K562 (cell line): ENCODE results near the gene TAS2R41. TPM values are rescaled to one million over a fixed set of nuclear protein-coding genes. Genes with fewer than 3 reads are reported as not detected.

Experiments
- ATAC-seq: fragments of 200-7000 bp; cut with Tn5 transposase; 3 replicates; pipeline ENCODE4 v1.9.1; 2020; ENCODE audit warnings: moderate library complexity
- BruUV-seq: library from RNA; stranded (reverse); fragments of 400-500 nt; replicated peaks from 2 replicates; lab custom pipeline; 2021; lab: Mats Ljungman, UMichigan
- CTCF ChIA-PET: fragments of 300-600 bp; formaldehyde crosslinking; extraction: SDS; loops from one replicate; lab custom pipeline; 2021; ENCODE audit warnings: low intra/inter-chr PET ratio; lab: Yijun Ruan, JAX
- POLR2A ChIA-PET: fragments of 300-600, 350-650 bp; sonication (Branson Sonifier 250); formaldehyde crosslinking; extraction: SDS; loops from one replicate; lab custom pipeline; 2021; ENCODE audit warnings: antibody characterized with exemption, inconsistent platforms; lab: Yijun Ruan, JAX
- DNase-seq, 4 experiments: peaks; one replicate each; pipeline versions ENCODE4 v3.0.0 to v3.0.0-alpha.2; 2011 to 2018; ENCODE audit warnings: low spot score in 3 of 4, mixed read lengths in 3 of 4; ENCODE audit errors: extremely low read depth in 1 of 4
- FAIRE-seq: peaks from 2 replicates; lab custom pipeline; 2011; peaks lifted over from hg19 to GRCh38; lab: Jason Lieb, UNC
- H2AFZ ChIP-seq: 2 replicates; pipeline ENCODE4 v1.6.0; 2011; ENCODE audit warnings: low read depth, low read length, control low read depth, inconsistent platforms
- H3K27ac ChIP-seq: fragments of 200-600 bp; 3 replicates; pipeline ENCODE4 v1.8.0; 2011; ENCODE audit warnings: low read depth, mild to moderate bottlenecking, control low read depth, inconsistent platforms, low read length, moderate library complexity, mixed read lengths; ENCODE audit errors: extremely low read depth
- H3K27me3 ChIP-seq, 2 experiments: fragments of 300-600 bp in 1 of 2; 2 replicates in 1 of 2; 3 replicates in 1 of 2; pipeline versions ENCODE4 v1.6.0 to v1.8.0; 2011; ENCODE audit warnings: inconsistent platforms in 2 of 2, low read length in 2 of 2, mild to moderate bottlenecking in 1 of 2, mixed read lengths in 1 of 2, moderate library complexity in 1 of 2; ENCODE audit not compliant: control insufficient read depth in 2 of 2, insufficient read depth in 2 of 2
- H3K36me3 ChIP-seq: fragments of 300-600 bp; 3 replicates; pipeline ENCODE4 v1.8.0; 2011; ENCODE audit warnings: mild to moderate bottlenecking, low read length, inconsistent platforms; ENCODE audit not compliant: control insufficient read depth, insufficient read depth
- H3K4me1 ChIP-seq, 2 experiments: fragments of 200-600 bp in 1 of 2; replicated peaks in 1 of 2; 2 replicates in 1 of 2; 3 replicates in 1 of 2; pipeline versions ENCODE4 v1.5.1 to v1.8.0; 2011; ENCODE audit warnings: inconsistent platforms in 2 of 2, low read length in 2 of 2, mild to moderate bottlenecking in 1 of 2, mixed read lengths in 1 of 2, moderate library complexity in 1 of 2; ENCODE audit not compliant: control insufficient read depth in 2 of 2, insufficient read depth in 2 of 2
- H3K4me2 ChIP-seq: 2 replicates; pipeline ENCODE4 v1.6.1; 2011; ENCODE audit warnings: low read length, control low read depth, inconsistent platforms, mixed read lengths; ENCODE audit not compliant: insufficient read depth
- H3K4me3 ChIP-seq: fragments of 200-600 bp; sonication (generic), shearing (Covaris generic); 2 replicates; pipeline ENCODE4 v1.5.1; 2016; ENCODE audit warnings: control low read depth, inconsistent platforms
- H3K79me2 ChIP-seq: fragments of 200-600 bp; 3 replicates; pipeline ENCODE4 v1.8.0; 2011; ENCODE audit warnings: low read length, inconsistent platforms; ENCODE audit not compliant: control insufficient read depth, insufficient read depth
- H3K9ac ChIP-seq, 2 experiments: 2 replicates each; pipeline versions ENCODE4 v1.6.0 to v1.6.1; 2011; ENCODE audit warnings: low read depth in 2 of 2, low read length in 2 of 2, control low read depth in 1 of 2, inconsistent platforms in 1 of 2, mild to moderate bottlenecking in 1 of 2, mixed read lengths in 1 of 2; ENCODE audit not compliant: insufficient read depth in 1 of 2
- H3K9me1 ChIP-seq: one replicate; pipeline ENCODE4 v1.6.0; 2011; ENCODE audit warnings: inconsistent platforms, mild to moderate bottlenecking, low read length, moderate library complexity; ENCODE audit not compliant: control insufficient read depth, insufficient read depth
- H3K9me3 ChIP-seq: replicated peaks from 2 replicates; pipeline ENCODE4 v1.5.1; 2011; ENCODE audit warnings: low read depth, low read length, inconsistent platforms; ENCODE audit not compliant: control insufficient read depth, insufficient read depth
- H4K20me1 ChIP-seq: replicated peaks from 2 replicates; pipeline ENCODE4 v1.6.1; 2011; ENCODE audit warnings: low read length, inconsistent platforms, mixed read lengths; ENCODE audit not compliant: control insufficient read depth, insufficient read depth
- HNRNPH1 ChIP-seq: fragments of 200-400 bp; formaldehyde crosslinking; optimal IDR thresholded peaks from 2 replicates; pipeline ENCODE3; 2017; ENCODE audit warnings: low read depth, mild to moderate bottlenecking, low read length, moderate library complexity
- KDM5B ChIP-seq: fragments of 200-600 bp; sonication (generic); IDR thresholded peaks from 2 replicates; pipeline ENCODE4 v1.6.1; 2012; ENCODE audit warnings: low read depth, mild to moderate bottlenecking, moderate library complexity, low read length, control low read depth, inconsistent platforms; ENCODE audit not compliant: insufficient replicate concordance
- MBD2 ChIP-seq: sonication (generic); IDR thresholded peaks from 2 replicates; pipeline ENCODE4 v1.6.1; 2016; ENCODE audit warnings: low read depth, borderline replicate concordance
- MED1 ChIP-seq: sonication (generic); formaldehyde crosslinking; IDR thresholded peaks from 2 replicates; pipeline ENCODE4 v1.8.1; 2023; ENCODE audit warnings: missing genetic modification reagents, borderline replicate concordance
- MYNN ChIP-seq, 2 experiments: sonication (generic); formaldehyde crosslinking in 1 of 2; IDR thresholded peaks; 2 replicates each; pipeline versions ENCODE4 v1.5.0 to v1.6.1; 2016 to 2020; ENCODE audit warnings: antibody characterized with exemption in 1 of 2, missing genetic modification reagents in 1 of 2
- PHB ChIP-seq: fragments of 250-450 bp; sonication (Bioruptor Pico); IDR thresholded peaks from 2 replicates; pipeline ENCODE4 v1.5.0; 2021
- PHF8 ChIP-seq: fragments of 200-600 bp; sonication (generic); IDR thresholded peaks from 2 replicates; pipeline ENCODE4 v1.6.1; 2012; ENCODE audit warnings: mixed run types, mild to moderate bottlenecking, inconsistent platforms, low read length, moderate library complexity, borderline replicate concordance
- PTTG1 ChIP-seq: fragments of 450-650 bp; IDR thresholded peaks from 2 replicates; pipeline ENCODE4 v1.6.1; 2016; ENCODE audit warnings: low read depth, mild to moderate bottlenecking, missing genetic modification characterization, missing compliant biosample characterization
- ZEB2 ChIP-seq: fragments of 450-650 bp; IDR thresholded peaks from 2 replicates; pipeline ENCODE4 v1.6.1; 2016
- ZFP36 ChIP-seq: fragments of 150-350 bp; IDR thresholded peaks from 2 replicates; pipeline ENCODE4 v1.6.1; 2018; ENCODE audit warnings: low read length, low read depth; ENCODE audit not compliant: partially characterized antibody
- ZFX ChIP-seq: sonication (generic); formaldehyde crosslinking; IDR thresholded peaks from 2 replicates; pipeline ENCODE4 v1.8.0; 2022; ENCODE audit warnings: mild to moderate bottlenecking, missing genetic modification reagents, moderate library complexity
- WGBS: fragments of 100-300 bp; shearing (Covaris generic); methylation state at CpG from one replicate; pipeline ENCODE4 v1.1.6; 2016; ENCODE audit warnings: low coverage, mixed read lengths; ENCODE audit not compliant: insufficient coverage; ENCODE audit errors: missing lambda C conversion rate; 5-methylcytosine and 5-hydroxymethylcytosine counted together
- in situ Hi-C: fragments of 300-500 bp; cut with MboI; formaldehyde crosslinking; loops from 4 replicates; pipeline ENCODE4 v1.15.0; 2018; ENCODE audit warnings: inconsistent platforms, mixed read lengths
- intact Hi-C: fragments of 100-400 bp; cut with micrococcal nuclease; formaldehyde crosslinking; loops from 2 replicates; pipeline ENCODE4 v1.14.2; 2022
- polyA plus RNA-seq, 8 experiments: library from polyadenylated mRNA; depleted of rRNA in 4 of 8; stranded (reverse) in 5 of 8; unstranded in 3 of 8; fragments of >200 nt; fragmentation: Nextera tagmentation in 2 of 8; fragmentation: Illumina TruSeq in 1 of 8; extraction: Ambion mirVana in 2 of 8; extraction: Trizol in 1 of 8; gene quantifications; 2 replicates each; pipeline versions ENCODE4 v1.2.1 to v1.2.3, GENCODE V29; 2011 to 2014; ENCODE audit warnings: inconsistent platforms in 1 of 8, missing spikeins in 1 of 8
- total RNA-seq, 7 experiments: library from RNA; depleted of rRNA in 6 of 7; stranded (reverse); fragments of >200 nt in 6 of 7; fragmentation: Illumina TruSeq in 2 of 7; extraction: Trizol in 2 of 7; gene quantifications; 2 replicates each; pipeline versions ENCODE4 v1.2.1 to v1.2.3, GENCODE V29; 2011 to 2021; ENCODE audit warnings: low replicate concordance in 1 of 7
- TF ChIP-seq, protein P1 (sequence below): fragments of 250-450 bp; sonication (Bioruptor Pico); IDR thresholded peaks from 2 replicates; pipeline ENCODE4 v1.4.0; 2020; ENCODE audit warnings: borderline replicate concordance
- TF ChIP-seq, protein P2 (sequence below): fragments of 450-650 bp; IDR thresholded peaks from 2 replicates; pipeline ENCODE4 v1.6.1; 2016; ENCODE audit warnings: low read depth, mild to moderate bottlenecking, moderate library complexity

Gene TAS2R41
- total and polyA plus RNA-seq, 9 of the 15 experiments (the other 6 are each of a cell fraction or from before 2014, with no cell fraction given) = not detected

DNA sequence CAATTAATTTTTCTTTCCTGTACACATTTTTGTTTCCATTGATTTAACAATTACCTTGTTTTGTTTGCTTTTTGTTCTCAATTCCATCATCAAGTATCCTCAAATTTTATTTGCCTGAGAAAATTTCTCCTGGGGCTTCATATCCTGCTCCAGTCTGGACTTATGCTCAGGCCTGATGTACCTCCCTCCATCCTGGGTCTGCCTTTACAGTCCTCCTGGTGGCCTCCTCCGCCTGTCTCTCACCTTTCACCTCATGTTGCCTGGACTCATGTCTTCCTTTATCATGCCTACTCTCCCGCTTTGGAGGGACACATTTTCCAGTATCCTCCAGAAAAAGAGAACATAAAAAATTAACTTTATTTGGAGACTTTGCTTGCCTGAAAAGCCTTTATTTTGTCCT lies 46.6 kb upstream of the TAS2R41 start:
- Histone ChIP-seq H3K9me3 (peaks cover 4% of the 10 kb centered on the region; the same call in 1 of the 2 replicates), H3K4me3 (no peak overlapping the region), H3K79me2 (no peaks in the 10 kb centered on the region), H4K20me1 (no peaks in the 10 kb centered on the region), H2AFZ (0 out of 2 replicates have a peak overlapping the region, but pooled peaks have one; percentile 16), H3K36me3 (no peaks in the 10 kb centered on the region), H3K27me3 (no peaks in the 10 kb centered on the region), H3K9me1 (no peaks in the 10 kb centered on the region)
- in situ Hi-C loops = no loop called here
- intact Hi-C loops = no loop called here
- TF ChIP-seq ZFP36 (peak; percentile 57), MBD2 (no peak)
- TF ChIP-seq, all 486 proteins: peak for 1
- POLR2A ChIA-PET = interaction anchor here (0.6 to 1.4 kb wide), 2 partner anchors 9 to 24 kb away, joined by 4 read pairs; no protein-coding TSS in a partner anchor
- no peak for ATAC-seq
- Histone ChIP-seq H3K4me1 (peaks cover 10 to 12% of the 10 kb centered on the region in 2 experiments), H3K4me2 (no peak overlapping the region), H3K27ac (no peak overlapping the region), H3K9ac (no peak overlapping the region)
- DNase-seq = no peak
- BruUV-seq = no TSS peak
- CTCF ChIA-PET = interaction anchor here (0.6 kb wide), 1 partner anchor 779 kb away, joined by 3 read pairs; no protein-coding TSS in a partner anchor
- 39% methylated on average over 2 of the region's 2 CpGs for WGBS
- FAIRE-seq = no peak

DNA sequence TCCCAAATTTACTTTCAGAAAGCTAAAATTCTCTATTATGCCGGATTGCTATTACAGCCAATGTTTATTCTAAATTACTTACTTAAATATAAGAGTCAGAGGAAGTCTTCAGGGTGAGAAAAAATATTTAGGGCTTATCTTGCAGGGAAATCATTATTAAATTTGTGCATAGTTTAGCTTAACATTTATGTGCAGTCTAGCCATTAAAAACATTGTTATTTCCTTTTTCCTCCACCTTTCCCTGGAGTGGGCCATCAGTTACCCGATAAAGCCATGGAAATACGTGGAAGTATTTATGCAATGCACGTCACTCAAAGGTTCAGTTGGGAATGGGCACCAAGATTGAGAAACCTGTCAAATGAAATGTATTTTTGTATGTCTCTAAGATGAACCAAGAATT lies 43.9 kb upstream of the TAS2R41 start:
- H3K9ac ChIP-seq = no peak overlapping the region
- FAIRE-seq (no peak), DNase-seq (no peak), ATAC-seq (no peak)
- 0 out of 2 replicates have a peak overlapping the region, but pooled peaks have one; percentile 0 for H2AFZ ChIP-seq
- no peaks in the 10 kb centered on the region for H3K79me2 ChIP-seq
- POLR2A ChIA-PET = interaction anchor here (0.8 kb wide), 1 partner anchor 10 kb away, joined by 3 read pairs; no protein-coding TSS in a partner anchor
- no peaks in the 10 kb centered on the region for H4K20me1 ChIP-seq
- 29% methylated on average over 4 of the region's 4 CpGs for WGBS
- no peak overlapping the region for H3K4me3 ChIP-seq
- intact Hi-C loops (loop anchor here (2.0 kb wide), 1 partner anchor 21 kb away; no protein-coding TSS in a partner anchor), in situ Hi-C loops (no loop called here)
- H3K27me3 ChIP-seq = no peaks in the 10 kb centered on the region
- no peak overlapping the region for H3K27ac ChIP-seq
- H3K4me1 ChIP-seq = peaks cover 0 to 3% of the 10 kb centered on the region in 2 experiments; a peak in 1 of 5 replicates
- no peak overlapping the region for H3K4me2 ChIP-seq
- CTCF ChIA-PET = no interaction called here
- H3K9me3 ChIP-seq = 0 out of 2 replicates have a peak, but pooled peaks cover 2% of the 10 kb centered on the region
- BruUV-seq = no TSS peak
- no peaks in the 10 kb centered on the region for H3K9me1 ChIP-seq
- no peaks in the 10 kb centered on the region for H3K36me3 ChIP-seq
- TF ChIP-seq MYNN (IDR thresholded peaks at IDR 0.05) (no peak), MYNN (CRISPR knock-in tag; IDR thresholded peaks at IDR 0.05) (no peak), PHB (CRISPR knock-in tag) (no peak), MED1 (CRISPR knock-in tag) (no peak), ZEB2 (no peak), PHF8 (no peak), ZFX (CRISPR knock-in tag) (no peak), KDM5B (no peak), HNRNPH1 (no peak), PTTG1 (no peak)
- TF ChIP-seq, protein P1, sequence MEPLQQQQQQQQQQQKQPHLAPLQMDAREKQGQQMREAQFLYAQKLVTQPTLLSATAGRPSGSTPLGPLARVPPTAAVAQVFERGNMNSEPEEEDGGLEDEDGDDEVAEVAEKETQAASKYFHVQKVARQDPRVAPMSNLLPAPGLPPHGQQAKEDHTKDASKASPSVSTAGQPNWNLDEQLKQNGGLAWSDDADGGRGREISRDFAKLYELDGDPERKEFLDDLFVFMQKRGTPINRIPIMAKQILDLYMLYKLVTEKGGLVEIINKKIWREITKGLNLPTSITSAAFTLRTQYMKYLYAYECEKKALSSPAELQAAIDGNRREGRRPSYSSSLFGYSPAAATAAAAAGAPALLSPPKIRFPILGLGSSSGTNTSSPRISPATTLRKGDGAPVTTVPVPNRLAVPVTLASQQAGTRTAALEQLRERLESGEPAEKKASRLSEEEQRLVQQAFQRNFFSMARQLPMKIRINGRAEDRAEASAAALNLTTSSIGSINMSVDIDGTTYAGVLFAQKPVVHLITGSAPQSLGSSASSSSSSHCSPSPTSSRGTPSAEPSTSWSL (CRISPR knock-in tag) = no peak
- TF ChIP-seq, protein P2, sequence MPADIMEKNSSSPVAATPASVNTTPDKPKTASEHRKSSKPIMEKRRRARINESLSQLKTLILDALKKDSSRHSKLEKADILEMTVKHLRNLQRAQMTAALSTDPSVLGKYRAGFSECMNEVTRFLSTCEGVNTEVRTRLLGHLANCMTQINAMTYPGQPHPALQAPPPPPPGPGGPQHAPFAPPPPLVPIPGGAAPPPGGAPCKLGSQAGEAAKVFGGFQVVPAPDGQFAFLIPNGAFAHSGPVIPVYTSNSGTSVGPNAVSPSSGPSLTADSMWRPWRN = no peak
